Epithelial cell of esophagus (primary cell): ENCODE results near the gene CALR.
A peak's percentile ranks its signal among the peaks of the same experiment; 100 is the strongest.

ENCODE experiments used
- DNase-seq: peaks from one replicate; pipeline ENCODE4 v3.0.0; 2010; ENCODE audit warnings: low read depth
- H3K4me3 ChIP-seq: 2 replicates; pipeline ENCODE4 v1.5.1; 2011; ENCODE audit warnings: mild to moderate bottlenecking, low read length, control low read depth
- CTCF ChIP-seq: IDR thresholded peaks from 2 replicates; pipeline ENCODE4 v1.5.1; 2011; ENCODE audit warnings: low read depth, mild to moderate bottlenecking, low read length, control low read depth, inconsistent platforms; ENCODE audit not compliant: insufficient read depth; ENCODE audit errors: missing control alignments

The CALR gene

GRCh38 chr19:12965812-12966135, 27.4 kb downstream of the CALR start:
- H3K4me3 ChIP-seq: no peak overlapping the region
- no peak for TF ChIP-seq CTCF
- no peak for DNase-seq

GRCh38 chr19:12967907-12968306, 29.5 kb downstream of the CALR start:
- no peak for TF ChIP-seq CTCF
- DNase-seq: peak; percentile 58
- no peak overlapping the region for H3K4me3 ChIP-seq

- no peak within 1 kb of the TSS for H3K4me3 ChIP-seq
- TF ChIP-seq CTCF: no peak
- DNase-seq: no peak
Measured at GRCh38 chr19:12969292-12969988, 31.0 kb downstream of the CALR start, which contains the start of gene DAND5. DAND5 (plus strand) TSS chr19:12969576; CDS start chr19:12969661, 85 bp downstream.

- H3K4me3 ChIP-seq: no peak overlapping the region
- no peak for DNase-seq
- no peak for TF ChIP-seq CTCF
Measured at GRCh38 chr19:12970070-12970820, 31.8 kb downstream of the CALR start.

GRCh38 chr19:12973236-12973635, 34.8 kb downstream of the CALR start:
- no peak for TF ChIP-seq CTCF

GRCh38 chr19:12974301-12975220, 36.2 kb downstream of the CALR start:
- no peak overlapping the region for H3K4me3 ChIP-seq
- TF ChIP-seq CTCF: no peak
- no peak for DNase-seq

More at GRCh38 chr19:12973236-12973635, 34.8 kb downstream of the CALR start:
- no peak overlapping the region for H3K4me3 ChIP-seq
- DNase-seq: no peak
